Adrenal gland (tissue), 12 donors: ENCODE data around the gene EML2. TPM values are rescaled to one million over a fixed set of nuclear protein-coding genes. Genes with fewer than 3 reads are reported as not detected.

ENCODE experiments used
- DNase-seq, 7 donors: peaks; one replicate each; pipeline ENCODE4 v3.0.0-alpha.2; 2019 to 2020
- H3K27ac ChIP-seq, 5 donors: fragments of 200-600 bp; sonication (generic) in 4 of 5; 1 replicate in 3 of 5; 2 replicates in 2 of 5; pipeline versions ENCODE4 v1.5.1 to v1.8.0; 2016 to 2020; ENCODE audit warnings: mild to moderate bottlenecking in 1 of 5
- H3K27me3 ChIP-seq: fragments of 200-600 bp; 2 replicates; pipeline ENCODE4 v1.8.0; 2021
- H3K36me3 ChIP-seq, 2 donors: fragments of 200-600 bp; replicated peaks in 1 of 2; 1 replicate in 1 of 2; 2 replicates in 1 of 2; pipeline versions ENCODE4 v1.5.1 to v1.8.0; 2018 to 2022
- H3K4me1 ChIP-seq, 2 donors: fragments of 200-600 bp; replicated peaks in 1 of 2; 1 replicate in 1 of 2; 2 replicates in 1 of 2; pipeline versions ENCODE4 v1.5.1 to v1.8.0; 2018 to 2021
- H3K4me3 ChIP-seq, 4 donors: fragments of 200-600 bp; sonication (generic) in 3 of 4; one replicate each; pipeline ENCODE4 v1.5.1; 2016 to 2018
- H3K9me3 ChIP-seq, 3 donors: fragments of 200-600 bp; sonication (generic) in 1 of 3; replicated peaks in 1 of 3; 1 replicate in 2 of 3; 2 replicates in 1 of 3; pipeline versions ENCODE4 v1.5.1 to v1.8.0; 2016 to 2021
- POLR2A ChIP-seq, 2 donors: fragments of 450-650 bp; IDR thresholded peaks; one replicate each; pipeline ENCODE4 v1.6.1; 2017; ENCODE audit warnings: antibody characterized with exemption in 2 of 2, mild to moderate bottlenecking in 2 of 2, moderate library complexity in 1 of 2
- WGBS, 4 donors: extraction: QIAGEN DNeasy Blood & Tissue Kit in 2 of 4; methylation state at CpG; one replicate each; pipeline versions ENCODE4 v1.1.5 to v1.1.7; 2013 to 2017; 5-methylcytosine and 5-hydroxymethylcytosine counted together
- intact Hi-C, 2 donors: fragments of 100-400 bp; cut with DNase I; formaldehyde crosslinking; loops; one replicate each; pipeline versions ENCODE4 v1.14.1 to v1.15.0; 2022 to 2023
- polyA plus RNA-seq, 3 donors: library from polyadenylated mRNA; stranded (reverse); fragments of 200-250 nt in 2 of 3; fragments of 350-450 nt in 1 of 3; fragmentation: Illumina TruSeq in 1 of 3; extraction: RNeasy Lipid Tissue Mini Kit (QIAGEN cat#74804) in 1 of 3; gene quantifications; one replicate each; pipeline ENCODE4 v1.2.3, GENCODE V29; 2013 to 2014
- total RNA-seq, 9 donors: library from RNA; depleted of rRNA in 4 of 9; stranded (reverse); fragments of >200 nt in 4 of 9; fragments of 120-200 nt in 1 of 9; fragmentation: NEBNext Ultra II Directional in 1 of 9; extraction: Animal tissue kit (Norgen Biotek cat#: 25700) in 1 of 9; gene quantifications; one replicate each; pipeline versions ENCODE4 v1.1.0 to v1.2.4, GENCODE V29; 2013 to 2023
- TF ChIP-seq, protein P1 (sequence below), 6 experiments: fragments of 450-650 bp in 4 of 6; fragments of 200-600 bp in 2 of 6; sonication (generic) in 1 of 6; IDR thresholded peaks; 1 replicate in 5 of 6; 2 replicates in 1 of 6; pipeline versions ENCODE4 v1.5.1 to v1.8.0; 2016 to 2021; ENCODE audit warnings: antibody characterized with exemption in 6 of 6, mild to moderate bottlenecking in 2 of 6, moderate library complexity in 1 of 6
- donor health status: healthy with polysubstance abuse.
- donor health status: Bipolar disorder and iron deficiency.
- donor health status: DM: yes; HTN: yes; CAD: no.
- donor health status: DM: no; HTN: no; CAD: no.
- donor health status: DM: no; HTN: no; CAD: no.
- donor health status: DM: yes; HTN: yes; CAD: no.

Gene EML2
- total and polyA plus RNA-seq, 12 donors = 20.7 to 139 (median 83.9) TPM

DNA sequence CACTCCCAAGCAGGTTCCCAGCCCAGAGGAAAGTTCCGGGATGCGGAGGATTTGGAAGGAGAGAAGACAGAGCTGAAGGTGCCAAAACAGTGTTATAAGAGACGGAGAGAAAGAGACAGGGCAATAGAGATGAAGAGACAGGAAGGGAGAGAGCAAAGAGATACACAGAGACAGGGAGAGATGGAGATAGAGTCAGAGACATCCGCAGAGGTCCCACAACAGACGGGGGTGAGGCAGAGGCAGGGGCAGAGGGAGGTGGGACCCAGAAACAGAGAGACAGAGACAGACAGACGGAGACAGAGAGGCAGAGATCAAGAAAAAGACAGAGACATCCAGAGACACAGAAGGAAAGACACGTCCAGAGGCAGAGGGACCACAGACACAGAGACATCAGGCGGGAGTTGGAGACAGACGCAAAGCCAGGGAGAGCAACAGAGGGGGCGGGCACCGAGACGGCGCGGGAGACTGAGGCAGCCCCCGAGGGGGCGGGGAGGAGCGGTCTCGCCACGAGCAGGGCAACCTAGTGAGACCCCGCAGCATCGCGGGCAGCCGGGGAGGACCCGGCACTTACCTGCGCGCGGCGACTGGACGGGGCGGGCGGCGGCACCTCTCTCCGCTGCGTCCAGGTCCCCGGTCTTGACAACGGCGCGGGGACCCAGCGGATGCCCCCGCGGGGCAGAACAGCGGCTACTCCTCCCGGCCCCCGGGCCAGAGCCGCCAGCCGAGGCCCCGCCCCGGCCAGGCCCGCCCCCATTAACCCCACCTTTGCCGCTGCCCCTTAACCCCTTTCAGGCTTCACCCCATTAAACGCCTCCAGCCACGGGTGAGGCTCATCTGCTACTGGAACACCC is 37.4 kb downstream of the EML2 start, which contains the start of gene GPR4:
Gene GPR4, minus strand, starts transcription at position 689 of the 851 bp plus-strand sequence. CDS start 10,346 bp downstream, outside the sequence.
- intact Hi-C loops = loop anchor here in 1 of 2 donors (5.0 kb wide), 1 partner anchor 41 kb away; no protein-coding TSS in a partner anchor
- DNase-seq = peak in 1 of 7 donors; percentile 37
- 4 to 5% (median 4%) methylated on average over 22 to 49 of the region's 52 CpGs for WGBS, 4 donors
- H3K27ac ChIP-seq = peak within 1 kb of the TSS in 3 of 5 donors; percentile 26 to 76 (median 35)
- H3K4me3 ChIP-seq = peak within 1 kb of the TSS in 2 of 4 donors; percentile 13 to 43
- H3K36me3 ChIP-seq = no peaks in the 10 kb centered on the region
- TF ChIP-seq POLR2A (IDR thresholded peaks at IDR 0.05) = no peak
- TF ChIP-seq, protein P1, sequence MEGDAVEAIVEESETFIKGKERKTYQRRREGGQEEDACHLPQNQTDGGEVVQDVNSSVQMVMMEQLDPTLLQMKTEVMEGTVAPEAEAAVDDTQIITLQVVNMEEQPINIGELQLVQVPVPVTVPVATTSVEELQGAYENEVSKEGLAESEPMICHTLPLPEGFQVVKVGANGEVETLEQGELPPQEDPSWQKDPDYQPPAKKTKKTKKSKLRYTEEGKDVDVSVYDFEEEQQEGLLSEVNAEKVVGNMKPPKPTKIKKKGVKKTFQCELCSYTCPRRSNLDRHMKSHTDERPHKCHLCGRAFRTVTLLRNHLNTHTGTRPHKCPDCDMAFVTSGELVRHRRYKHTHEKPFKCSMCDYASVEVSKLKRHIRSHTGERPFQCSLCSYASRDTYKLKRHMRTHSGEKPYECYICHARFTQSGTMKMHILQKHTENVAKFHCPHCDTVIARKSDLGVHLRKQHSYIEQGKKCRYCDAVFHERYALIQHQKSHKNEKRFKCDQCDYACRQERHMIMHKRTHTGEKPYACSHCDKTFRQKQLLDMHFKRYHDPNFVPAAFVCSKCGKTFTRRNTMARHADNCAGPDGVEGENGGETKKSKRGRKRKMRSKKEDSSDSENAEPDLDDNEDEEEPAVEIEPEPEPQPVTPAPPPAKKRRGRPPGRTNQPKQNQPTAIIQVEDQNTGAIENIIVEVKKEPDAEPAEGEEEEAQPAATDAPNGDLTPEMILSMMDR (IDR thresholded peaks at IDR 0.05) = no peak
- peaks cover 0 to 17% of the 10 kb centered on the region in 2 donors for H3K4me1 ChIP-seq
- H3K9me3 ChIP-seq = no peaks in the 10 kb centered on the region
- H3K27me3 ChIP-seq = peaks cover 11% of the 10 kb centered on the region

DNA sequence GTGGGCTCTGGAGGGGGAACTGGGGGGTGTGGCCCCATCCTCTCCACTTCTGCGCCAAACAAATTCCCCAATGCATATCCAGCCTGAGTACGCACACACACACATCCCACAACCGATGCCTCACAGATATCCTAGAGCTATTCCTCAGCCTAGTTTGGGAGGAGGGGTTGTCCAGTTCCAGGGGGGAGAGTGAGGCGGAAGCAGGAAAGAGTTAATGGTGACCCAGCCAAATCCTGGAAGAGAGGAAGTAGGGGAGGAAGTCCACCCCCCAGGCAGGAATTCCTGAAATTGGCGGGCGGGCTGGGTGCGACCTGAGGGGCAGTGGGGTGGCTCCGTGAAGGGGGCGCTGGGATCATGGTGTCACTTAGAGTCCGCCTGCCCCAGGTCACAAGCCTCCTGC is 38.1 kb downstream of the EML2 start:
- peaks cover 11% of the 10 kb centered on the region for H3K27me3 ChIP-seq
- H3K36me3 ChIP-seq = no peaks in the 10 kb centered on the region
- no peak for TF ChIP-seq POLR2A (IDR thresholded peaks at IDR 0.05)
- TF ChIP-seq, protein P1 (IDR thresholded peaks at IDR 0.05) = no peak
- H3K4me1 ChIP-seq = peaks cover 0 to 16% of the 10 kb centered on the region in 2 donors
- intact Hi-C loops = loop anchor here in 1 of 2 donors (5.0 kb wide), 1 partner anchor 41 kb away; no protein-coding TSS in a partner anchor
- WGBS, 4 donors = 24 to 48% (median 30%) methylated on average over 3 to 10 of the region's 10 CpGs
- no peaks in the 10 kb centered on the region for H3K9me3 ChIP-seq
- peak overlapping the region in 2 of 5 donors; percentile 35 to 76 for H3K27ac ChIP-seq
- no peak for DNase-seq
- H3K4me3 ChIP-seq = peak overlapping the region in 1 of 4 donors; percentile 43

DNA sequence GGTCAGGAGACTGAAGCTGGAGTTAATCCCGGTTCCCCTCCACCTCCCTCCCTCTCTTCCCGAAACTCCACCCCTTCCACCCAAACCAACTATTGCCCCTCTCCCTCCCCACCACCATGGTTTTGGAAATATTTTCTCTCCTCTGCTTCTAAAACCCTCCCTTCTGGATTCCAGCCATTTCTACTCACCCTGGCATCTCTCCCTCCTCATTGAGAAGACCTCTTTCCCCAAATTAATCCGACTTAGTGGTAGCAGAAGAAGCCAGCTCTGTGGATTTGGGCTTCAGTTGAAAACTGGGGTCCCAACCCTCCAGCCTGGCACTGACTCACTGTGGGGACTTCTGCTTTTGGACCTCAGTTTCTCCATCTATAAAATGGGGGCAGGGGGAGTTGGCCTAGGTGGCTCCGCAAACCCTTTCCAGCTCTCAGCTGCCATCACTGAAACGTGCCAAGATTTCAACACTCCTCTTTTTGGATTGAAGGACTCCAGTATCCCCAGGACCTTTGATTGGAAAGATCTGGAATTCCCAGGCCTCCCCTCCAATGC is 38.8 kb downstream of the EML2 start:
- Histone ChIP-seq H3K27ac (peak overlapping the region in 2 of 5 donors; percentile 12 to 76), H3K9me3 (no peaks in the 10 kb centered on the region), H3K27me3 (peaks cover 11% of the 10 kb centered on the region), H3K4me1 (peaks cover 0 to 16% of the 10 kb centered on the region in 2 donors), H3K4me3 (peak overlapping the region in 1 of 4 donors; percentile 43), H3K36me3 (no peaks in the 10 kb centered on the region)
- TF ChIP-seq, protein P1 (IDR thresholded peaks at IDR 0.05) = no peak
- TF ChIP-seq POLR2A (IDR thresholded peaks at IDR 0.05) = no peak
- intact Hi-C loops = loop anchor here in 1 of 2 donors (5.0 kb wide), 1 partner anchor 42 kb away; no protein-coding TSS in a partner anchor
- no peak for DNase-seq
- WGBS, 4 donors = 42 to 63% (median 53%) methylated on average over 4 to 5 of the region's 5 CpGs

DNA sequence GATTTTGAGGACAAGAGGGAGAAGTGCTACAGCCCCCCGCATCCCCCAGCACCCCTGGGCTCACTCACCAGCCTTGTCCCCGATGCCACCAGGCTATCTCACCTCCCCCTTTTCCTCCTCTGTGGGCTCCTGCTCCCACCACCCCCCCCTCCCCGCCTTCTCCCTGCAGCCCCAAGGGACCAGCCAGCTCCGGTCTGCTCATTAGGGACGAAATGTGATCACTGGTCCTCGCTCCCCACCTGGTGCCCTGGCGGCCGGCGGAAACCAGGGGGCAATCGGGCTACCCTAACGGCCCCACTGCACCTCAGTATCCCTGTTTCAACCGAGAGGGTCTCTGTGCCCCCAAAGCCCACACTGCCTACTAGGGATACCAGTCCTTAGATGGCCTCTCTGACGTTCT is 39.9 kb downstream of the EML2 start:
- Histone ChIP-seq H3K36me3 (no peaks in the 10 kb centered on the region), H3K4me3 (peak overlapping the region in 1 of 4 donors; percentile 43), H3K27me3 (peaks cover 11% of the 10 kb centered on the region), H3K9me3 (no peaks in the 10 kb centered on the region), H3K4me1 (peaks cover 0 to 16% of the 10 kb centered on the region in 2 donors), H3K27ac (peak overlapping the region in 2 of 5 donors; percentile 41 to 76)
- intact Hi-C loops = no loop called here
- 7 to 32% (median 22%) methylated on average over 3 to 13 of the region's 13 CpGs for WGBS, 4 donors
- TF ChIP-seq POLR2A (IDR thresholded peaks at IDR 0.05) = no peak
- TF ChIP-seq, protein P1 (IDR thresholded peaks at IDR 0.05) = no peak
- no peak for DNase-seq
